ENCODE data around the gene DZIP1. TPM values are rescaled to one million over a fixed set of nuclear protein-coding genes. Genes with fewer than 3 reads are reported as not detected.
"Not testable (repeated sequence)": the region's sequence is repeated elsewhere in the genome, so short reads cannot be mapped to it uniquely, and the experiment has no call there.

DZIP1 gene
- total RNA-seq, 3 donors from 2014 or later = 1.3 to 23.6 (median 3.6) TPM

DNA sequence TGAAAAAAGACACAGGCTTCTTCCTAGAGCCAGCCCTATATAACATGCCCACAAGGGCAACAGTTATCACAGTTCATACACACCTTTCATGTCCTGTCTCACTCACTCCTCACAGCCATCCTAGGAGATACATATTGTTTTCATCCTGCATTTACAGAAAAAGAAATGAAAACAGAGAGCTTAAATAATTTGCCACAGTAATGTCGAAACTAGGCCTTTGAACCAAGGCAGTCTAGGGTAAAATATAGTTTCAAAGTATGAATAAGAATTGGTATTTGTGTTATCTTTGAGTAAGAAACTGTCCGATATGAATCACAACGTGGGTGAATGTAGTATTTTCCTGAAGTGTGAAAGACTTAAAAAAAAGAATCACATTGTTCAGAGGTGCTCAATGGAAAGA, 65.2 kb downstream of the DZIP1 start:
- H3K36me3 ChIP-seq (ENCODE audit: low read depth) = no peaks in the 10 kb centered on the region
- no peak for TF ChIP-seq CTCF (IDR thresholded peaks at IDR 0.05)
- ATAC-seq = no peak

GRCh38 chr13:95573221-95573620, 71.3 kb downstream of the DZIP1 start:
- intact Hi-C loops (cut with DNase I, micrococcal nuclease) = no loop called here
- TF ChIP-seq CTCF (IDR thresholded peaks at IDR 0.05) = no peak
- DNase-seq (no peak), ATAC-seq (no peak)
- H3K4me1 ChIP-seq (ENCODE audit: low read depth) = no peaks in the 10 kb centered on the region
- H3K9me3 ChIP-seq = no peaks in the 10 kb centered on the region
- H3K36me3 ChIP-seq (ENCODE audit: low read depth) = no peaks in the 10 kb centered on the region
- H3K4me3 ChIP-seq = no peak overlapping the region

More for the DNA sequence above, 65.2 kb downstream of the DZIP1 start:
- no peak for DNase-seq
- Histone ChIP-seq H3K9me3 (no peaks in the 10 kb centered on the region), H3K4me1 (ENCODE audit: low read depth) (no peaks in the 10 kb centered on the region), H3K4me3 (no peak overlapping the region)
- intact Hi-C loops (cut with DNase I, micrococcal nuclease) = no loop called here

DNA sequence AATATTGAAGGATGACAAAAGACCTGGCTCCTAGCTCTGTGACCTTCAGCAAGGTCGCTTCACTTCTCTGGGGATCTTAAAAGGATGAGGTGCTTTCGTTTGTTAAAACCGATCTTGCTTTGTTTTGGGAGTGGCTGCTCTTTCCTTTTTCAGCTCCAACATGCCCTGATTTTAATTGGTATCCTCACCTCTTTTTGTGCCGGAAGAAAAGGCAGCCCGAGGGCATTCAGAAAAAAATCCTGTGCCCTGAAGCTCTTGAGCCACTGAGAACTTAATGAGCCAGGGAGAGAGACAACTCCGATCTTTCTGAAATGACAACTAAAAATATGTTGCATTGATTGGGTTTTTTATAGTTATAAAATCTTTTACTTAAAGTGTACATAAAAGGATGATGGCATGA, 72.6 kb downstream of the DZIP1 start:
- ATAC-seq = no peak
- no peak for TF ChIP-seq CTCF (IDR thresholded peaks at IDR 0.05)

GRCh38 chr13:95570016-95570415, 74.5 kb downstream of the DZIP1 start:
- DNase-seq (no peak), ATAC-seq (no peak)
- Histone ChIP-seq H3K4me1 (ENCODE audit: low read depth) (no peaks in the 10 kb centered on the region), H3K9me3 (no peaks in the 10 kb centered on the region), H3K4me3 (no peak overlapping the region), H3K36me3 (ENCODE audit: low read depth) (no peaks in the 10 kb centered on the region)
- intact Hi-C loops (cut with DNase I, micrococcal nuclease) = no loop called here
- no peak for TF ChIP-seq CTCF (IDR thresholded peaks at IDR 0.05)

More for the DNA sequence above, 72.6 kb downstream of the DZIP1 start:
- intact Hi-C loops (cut with DNase I, micrococcal nuclease) = no loop called here
- H3K9me3 ChIP-seq = no peaks in the 10 kb centered on the region
- no peaks in the 10 kb centered on the region for H3K36me3 ChIP-seq (ENCODE audit: low read depth)
- H3K4me1 ChIP-seq (ENCODE audit: low read depth) = no peaks in the 10 kb centered on the region
- H3K4me3 ChIP-seq = no peak overlapping the region
- no peak for DNase-seq

DNA sequence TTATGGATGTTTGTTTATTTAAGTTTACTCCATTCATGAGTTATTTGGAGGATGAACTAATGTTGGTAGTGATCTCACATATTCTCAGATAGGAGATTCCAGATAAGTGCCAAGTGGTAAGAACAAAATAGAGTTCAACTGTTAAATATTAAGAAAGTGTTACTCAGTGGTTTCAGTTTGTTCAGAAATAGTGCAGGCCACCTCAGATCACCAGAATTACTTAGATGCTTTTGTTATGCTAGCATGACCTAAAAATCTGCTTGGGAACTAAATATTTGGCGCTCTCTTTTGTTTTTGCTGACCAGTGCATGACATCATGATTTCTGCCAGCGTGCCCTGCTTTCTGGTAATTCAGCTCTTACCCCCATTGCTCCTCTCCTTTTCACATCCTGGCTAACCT, 76.4 kb downstream of the DZIP1 start:
- TF ChIP-seq CTCF (IDR thresholded peaks at IDR 0.05) = no peak
- Histone ChIP-seq H3K4me1 (ENCODE audit: low read depth) (no peaks in the 10 kb centered on the region), H3K36me3 (ENCODE audit: low read depth) (no peaks in the 10 kb centered on the region), H3K4me3 (no peak overlapping the region), H3K9me3 (no peaks in the 10 kb centered on the region)
- intact Hi-C loops (cut with DNase I, micrococcal nuclease) = no loop called here
- ATAC-seq = no peak
- no peak for DNase-seq

DNA sequence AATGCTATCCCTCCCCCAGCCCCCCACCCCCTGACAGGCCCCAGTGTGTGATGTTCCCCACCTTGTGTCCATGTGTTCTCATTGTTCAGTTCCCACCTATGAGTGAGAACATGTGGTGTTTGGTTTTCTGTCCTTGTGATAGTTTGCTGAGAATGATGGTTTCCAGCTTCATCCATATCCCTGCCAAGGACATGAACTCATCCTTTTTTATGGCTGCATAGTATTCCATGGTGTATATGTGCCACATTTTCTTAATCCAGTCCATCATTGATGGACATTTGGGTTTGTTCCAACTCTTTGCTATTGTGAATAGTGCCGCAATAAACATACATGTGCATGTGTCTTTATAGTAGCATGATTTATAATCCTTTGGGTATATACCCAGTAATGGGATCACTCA, 78.7 kb downstream of the DZIP1 start:
- H3K9me3 ChIP-seq; ATAC-seq; H3K4me3 ChIP-seq; H3K36me3 ChIP-seq (ENCODE audit: low read depth); DNase-seq; H3K4me1 ChIP-seq (ENCODE audit: low read depth); intact Hi-C loops (cut with DNase I, micrococcal nuclease): not testable (repeated sequence)

All from mucosa of descending colon (tissue), 3 donors.